Mucosa of gallbladder (tissue), 1 donor: ENCODE results near the gene DHCR24. TPM values are rescaled to one million over a fixed set of nuclear protein-coding genes. Genes with fewer than 3 reads are reported as not detected.
"Not testable (repeated sequence)": the region's sequence is repeated elsewhere in the genome, so short reads cannot be mapped to it uniquely, and the experiment has no call there.

ENCODE experiments used
- DNase-seq: peaks from one replicate; pipeline ENCODE4 v3.0.0-alpha.2; 2020; ENCODE audit warnings: low spot score
- total RNA-seq: library from RNA; stranded (reverse); gene quantifications from one replicate; pipeline ENCODE4 v1.2.1, GENCODE V29; 2021
- donor health status: DM: no; HTN: no; CAD: no.

DHCR24 gene
- total RNA-seq, 1 donor from 2014 or later = 463 TPM

- peak; percentile 18 for DNase-seq
These were observed 673 bp upstream of the DHCR24 start for GRCh38 chr1:54887665-54888071.

GRCh38 chr1:54885807-54886723 lies 930 bp downstream of the DHCR24 start:
- DNase-seq = peak; percentile 46

DNA sequence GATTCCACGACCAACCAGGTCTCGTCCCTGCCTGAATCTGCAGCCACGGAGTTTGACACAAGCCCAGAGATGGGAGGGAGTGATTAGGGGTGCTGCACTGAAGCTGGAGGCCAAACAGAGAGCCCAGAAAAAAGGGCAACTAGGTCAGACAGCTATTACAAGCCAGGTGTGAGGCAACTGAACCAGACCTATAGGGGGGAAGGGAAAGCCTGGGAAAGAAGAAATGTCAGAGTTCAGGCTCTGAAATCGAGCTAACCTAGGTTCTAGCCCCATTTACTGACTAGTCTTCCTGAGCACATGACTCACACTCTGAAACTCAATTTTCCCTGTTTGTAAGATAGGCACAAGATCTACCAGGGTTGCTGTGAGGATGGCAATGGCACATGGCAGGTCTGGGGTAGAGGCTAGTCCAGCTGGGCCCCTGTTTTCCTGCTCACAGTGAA lies 1.7 kb downstream of the DHCR24 start:
- DNase-seq = no peak

DNA sequence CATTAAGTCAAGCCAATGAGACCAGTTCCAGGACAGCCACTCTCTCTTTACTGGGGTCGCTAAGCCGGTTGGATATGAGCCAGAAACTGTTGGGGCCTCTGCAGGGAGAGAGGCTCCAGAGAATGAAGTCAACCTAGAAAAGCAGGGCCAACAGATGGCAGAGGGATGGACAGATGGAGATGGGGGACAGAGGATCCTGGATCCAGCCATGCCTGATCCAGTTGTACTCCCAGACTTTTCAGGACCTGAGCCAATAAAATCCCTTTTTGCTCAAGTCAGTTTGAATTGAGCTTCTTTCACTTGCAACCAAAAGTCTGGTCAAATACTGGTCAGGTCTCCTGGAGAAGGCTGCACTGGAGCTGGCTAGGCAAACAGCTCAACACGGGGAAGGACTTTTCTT lies 2.2 kb downstream of the DHCR24 start:
- no peak for DNase-seq

DNA sequence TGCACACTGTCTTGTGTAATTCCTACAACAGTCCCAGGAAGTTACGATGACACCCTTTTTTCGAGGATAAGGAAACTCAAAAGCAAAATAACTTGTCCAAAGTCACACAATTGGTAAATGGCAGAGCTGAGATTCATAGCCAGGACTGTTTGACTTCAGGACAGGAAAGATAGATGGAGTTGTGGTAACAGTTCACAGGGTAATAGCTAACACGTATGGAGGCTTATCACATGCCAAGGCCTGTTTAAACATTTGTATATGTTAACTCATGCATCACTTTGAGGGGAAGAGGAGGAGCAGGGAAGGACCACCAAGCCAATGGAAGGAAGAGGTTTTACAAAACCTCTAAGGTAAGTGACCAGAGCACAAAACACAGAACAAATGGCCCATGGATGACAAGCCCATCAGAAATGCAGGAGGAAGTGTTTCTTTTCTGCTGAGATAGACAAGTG lies 2.8 kb downstream of the DHCR24 start:
- no peak for DNase-seq

DNA sequence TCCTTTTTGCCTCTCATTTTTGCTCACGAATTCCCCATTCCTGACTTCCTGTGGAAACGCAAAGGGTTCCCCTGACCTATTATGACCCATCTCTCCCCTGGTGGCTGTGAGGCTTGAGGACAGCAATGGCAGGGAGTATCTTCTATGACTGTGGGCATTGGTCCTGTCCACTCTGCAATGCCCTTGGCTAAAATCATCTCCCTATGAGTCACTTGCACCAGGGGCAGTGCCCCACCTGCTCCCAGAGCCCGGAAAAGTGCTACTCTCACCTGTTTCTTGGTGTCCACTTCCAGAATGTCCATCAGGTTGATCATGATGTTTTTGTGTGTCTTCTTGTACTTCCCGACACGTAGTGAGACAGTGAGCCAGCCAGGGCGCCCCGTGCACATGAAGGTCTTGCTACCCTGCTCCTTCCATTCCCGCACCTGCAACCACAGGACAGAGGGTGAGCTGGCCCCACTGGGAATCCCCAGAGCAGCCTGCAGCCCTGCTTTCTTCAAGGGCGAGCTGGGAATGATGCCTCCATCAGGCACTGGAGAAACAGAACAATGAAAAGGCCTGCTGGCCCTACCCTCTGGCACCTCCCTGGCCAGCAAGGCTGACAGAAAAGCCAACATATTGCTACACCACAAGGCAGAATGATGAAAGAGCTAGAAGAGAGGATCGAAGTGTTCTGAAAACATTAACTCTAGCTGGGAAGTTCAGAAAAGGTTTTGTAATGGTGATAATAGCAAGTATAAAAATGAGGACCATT lies 3.5 kb downstream of the DHCR24 start:
- DNase-seq = peak; percentile 47

- DNase-seq = no peak
These were observed 4.5 kb downstream of the DHCR24 start for GRCh38 chr1:54882519-54882918.

DNA sequence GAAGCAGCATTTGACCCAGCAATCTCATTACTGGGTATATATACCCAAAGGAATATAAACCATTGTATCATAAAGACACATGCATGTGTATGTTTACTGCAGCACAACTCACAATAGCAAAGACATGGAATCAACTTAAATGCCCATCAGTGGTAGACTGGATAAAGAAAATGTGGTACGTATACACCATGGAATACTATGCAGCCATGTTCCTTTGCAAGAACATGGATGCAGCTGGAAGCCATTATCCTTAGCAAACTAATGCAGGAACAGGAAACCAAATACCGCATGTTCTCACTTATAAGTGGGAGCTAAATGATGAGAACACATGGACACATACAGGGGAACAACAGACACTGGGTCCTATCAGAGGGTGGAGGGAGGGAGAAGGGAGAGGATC lies 5.4 kb downstream of the DHCR24 start:
- DNase-seq = not testable (repeated sequence)

DNA sequence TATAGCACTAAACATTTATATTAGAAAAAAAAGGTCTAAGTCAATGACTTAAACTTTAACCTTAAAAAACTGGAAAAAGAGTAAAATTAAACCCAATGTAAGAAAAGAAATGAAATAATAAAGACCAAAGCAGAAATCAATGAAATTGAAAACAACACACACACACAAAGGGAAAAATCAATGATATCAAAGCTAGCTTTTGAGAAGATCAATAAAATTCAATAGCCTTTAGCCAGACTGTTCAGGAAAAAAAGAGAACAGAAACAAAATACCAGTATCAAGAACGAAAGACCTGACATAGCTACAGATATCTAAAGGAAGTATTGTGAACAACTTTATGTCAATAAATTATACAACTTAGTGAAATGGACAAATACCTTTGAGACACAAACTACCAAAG lies 7.1 kb downstream of the DHCR24 start:
- no peak for DNase-seq

DNA sequence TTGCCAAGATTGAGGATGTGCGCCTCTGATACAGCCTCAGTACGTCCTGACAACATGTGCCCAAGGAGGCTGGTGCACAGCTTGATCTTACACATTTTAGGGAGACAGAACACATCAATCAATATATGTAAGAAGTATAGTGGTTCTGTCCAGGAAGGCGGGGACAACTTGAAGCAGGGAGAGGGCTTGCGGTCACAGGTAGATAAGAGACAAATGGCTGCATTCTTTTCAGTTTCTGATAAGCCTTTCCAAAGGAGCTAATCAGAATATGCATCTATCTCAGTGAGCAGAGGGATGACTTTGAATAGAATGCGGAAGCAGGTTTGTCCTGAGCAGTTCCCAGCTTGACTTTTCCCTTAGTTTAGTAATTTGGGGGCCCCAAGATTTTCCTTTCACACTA lies 10.2 kb downstream of the DHCR24 start:
- DNase-seq = no peak

- DNase-seq = no peak
These were observed 12.0 kb downstream of the DHCR24 start for GRCh38 chr1:54875000-54875399.

DNA sequence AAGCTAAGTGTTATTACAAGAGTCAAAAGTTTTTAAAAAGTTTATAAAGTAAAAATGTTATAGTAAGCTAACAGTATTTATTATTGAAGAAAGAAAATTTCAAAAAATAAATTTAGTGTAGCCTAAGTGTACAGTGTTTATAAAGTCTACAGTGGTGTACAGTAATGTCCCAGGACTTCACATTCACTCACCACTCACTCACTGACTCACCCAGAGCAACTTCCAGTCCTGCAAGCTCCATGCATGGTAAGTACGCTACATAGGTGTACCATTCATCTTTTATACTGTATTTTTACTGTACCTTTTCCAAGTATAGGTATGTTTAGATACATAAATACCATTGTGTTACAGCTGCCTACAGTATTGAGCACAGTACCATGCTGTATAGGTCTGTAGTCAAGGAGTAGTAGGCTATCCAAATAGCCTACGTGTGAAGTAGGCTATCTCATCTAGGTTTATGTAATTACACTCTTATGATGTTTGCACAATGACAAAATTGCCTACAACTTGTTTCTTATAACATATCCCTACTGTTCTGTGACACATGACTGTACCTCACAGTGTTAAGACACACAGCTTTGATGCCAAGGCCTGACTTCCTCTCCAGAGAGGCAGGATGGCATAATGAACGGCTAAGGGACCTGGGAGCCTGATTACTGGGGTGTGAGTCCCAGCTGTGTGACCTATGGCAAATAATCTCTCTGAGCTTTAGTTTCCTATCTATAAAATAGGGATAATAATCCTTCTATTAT lies 12.7 kb downstream of the DHCR24 start:
- no peak for DNase-seq

- DNase-seq = no peak
These were observed 15.0 kb downstream of the DHCR24 start for GRCh38 chr1:54872036-54872331.

DNA sequence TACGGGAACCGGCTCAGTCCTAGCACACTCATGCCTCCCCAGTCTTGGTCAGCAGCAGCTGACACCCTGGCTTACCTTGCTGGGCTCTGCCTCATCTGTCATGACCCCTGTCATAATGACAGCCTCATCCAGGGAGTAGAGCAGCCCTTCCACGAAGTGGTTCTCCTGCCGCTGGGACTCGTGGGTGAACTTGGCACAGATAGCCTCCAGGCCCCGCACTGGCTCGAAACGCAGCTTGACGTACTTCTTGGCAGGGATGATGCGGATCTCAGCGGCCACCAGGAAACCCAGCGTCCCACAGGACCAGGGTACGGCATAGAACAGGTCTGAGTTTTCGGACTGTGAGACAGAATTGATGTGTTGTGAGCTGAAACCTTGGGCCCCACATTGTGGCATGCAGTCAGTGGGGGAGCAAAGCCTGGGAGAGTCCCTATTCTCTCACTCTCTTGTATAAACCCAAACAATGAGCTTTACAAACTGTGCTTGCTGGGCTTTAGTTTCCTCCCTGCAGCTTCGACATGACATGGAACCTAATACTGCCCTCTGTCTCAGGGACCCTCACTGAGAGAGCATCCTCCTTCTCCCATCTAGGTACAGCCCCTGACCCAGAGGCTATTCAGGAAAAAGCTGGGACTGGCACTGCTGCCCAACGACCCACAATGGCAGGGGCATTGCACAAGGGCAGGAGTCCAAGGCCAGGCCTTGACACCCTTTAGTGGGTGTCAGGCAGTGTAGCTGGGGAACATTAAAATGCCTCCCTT lies 15.5 kb downstream of the DHCR24 start:
- DNase-seq = no peak

- no peak for DNase-seq
These were observed 16.1 kb downstream of the DHCR24 start for GRCh38 chr1:54870869-54871268.

DNA sequence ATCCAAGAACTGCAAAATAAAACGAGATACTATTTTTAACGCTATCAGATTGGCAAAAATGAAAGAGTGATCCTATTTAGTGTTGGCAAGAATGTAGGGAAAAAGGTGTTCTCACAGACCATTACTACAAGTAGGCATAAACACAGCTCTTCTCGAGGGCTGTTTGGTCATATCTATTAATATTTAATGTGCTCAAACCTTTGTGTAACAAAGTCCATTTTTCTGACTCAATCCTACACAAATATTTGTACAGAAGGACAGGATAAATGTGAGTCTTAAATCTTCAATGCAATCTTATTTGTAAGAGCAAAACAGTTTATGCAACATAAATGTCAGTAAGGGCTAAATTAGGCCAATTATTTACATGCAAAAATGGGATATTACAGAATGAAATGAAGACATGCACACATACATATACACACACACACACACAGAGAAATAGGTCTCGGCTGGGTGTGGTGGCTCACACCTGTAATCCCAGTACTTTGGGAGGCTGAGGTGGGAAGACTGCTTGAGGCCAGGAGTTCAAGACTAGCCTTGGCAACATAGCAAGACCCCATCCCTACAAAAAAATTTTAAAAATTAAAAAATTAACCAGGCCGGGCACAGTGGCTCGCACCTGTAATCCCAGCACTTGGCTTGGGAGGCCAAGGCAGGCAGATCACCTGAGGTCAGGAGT lies 17.7 kb downstream of the DHCR24 start:
- no peak for DNase-seq

DNA sequence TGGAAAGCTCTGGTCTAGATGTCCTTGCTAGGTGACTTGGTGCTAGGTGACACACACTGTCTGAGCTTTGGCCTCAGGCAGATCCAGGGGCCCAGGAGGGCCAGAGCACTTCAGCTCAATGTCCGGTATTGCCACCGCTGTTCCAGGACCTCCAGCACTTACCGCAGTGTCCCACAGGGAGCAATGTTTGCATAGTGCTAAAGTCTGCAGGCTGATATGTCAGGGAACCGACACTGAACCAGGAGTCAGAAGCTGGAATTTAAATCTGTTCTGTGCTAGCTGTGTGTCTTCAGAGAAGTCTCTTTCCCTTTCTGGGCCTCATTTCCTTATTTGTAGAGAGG lies 19.3 kb downstream of the DHCR24 start:
- no peak for DNase-seq

GRCh38 chr1:54866801-54867716 lies 19.9 kb downstream of the DHCR24 start:
- peak; percentile 45 for DNase-seq

- no peak for DNase-seq
These were observed 21.5 kb downstream of the DHCR24 start for GRCh38 chr1:54865238-54866073.
